Esophagus squamous epithelium (tissue), 4 donors: ENCODE data around the gene HUNK.

Source experiments
- POLR2A ChIP-seq, 4 donors: fragments of 450-650 bp; IDR thresholded peaks; one replicate each; pipeline ENCODE4 v1.6.1; 2017; ENCODE audit warnings: antibody characterized with exemption in 4 of 4, mild to moderate bottlenecking in 4 of 4, moderate library complexity in 3 of 4
- TF ChIP-seq, protein P1 (sequence below), 6 experiments: fragments of 450-650 bp in 4 of 6; fragments of 200-600 bp in 2 of 6; sonication (generic) in 2 of 6; IDR thresholded peaks; one replicate each; pipeline ENCODE4 v1.5.1; 2016 to 2019; ENCODE audit warnings: antibody characterized with exemption in 6 of 6, mild to moderate bottlenecking in 4 of 6, moderate library complexity in 4 of 6

- TF ChIP-seq POLR2A (IDR thresholded peaks at IDR 0.05): no peak
- TF ChIP-seq, protein P1, sequence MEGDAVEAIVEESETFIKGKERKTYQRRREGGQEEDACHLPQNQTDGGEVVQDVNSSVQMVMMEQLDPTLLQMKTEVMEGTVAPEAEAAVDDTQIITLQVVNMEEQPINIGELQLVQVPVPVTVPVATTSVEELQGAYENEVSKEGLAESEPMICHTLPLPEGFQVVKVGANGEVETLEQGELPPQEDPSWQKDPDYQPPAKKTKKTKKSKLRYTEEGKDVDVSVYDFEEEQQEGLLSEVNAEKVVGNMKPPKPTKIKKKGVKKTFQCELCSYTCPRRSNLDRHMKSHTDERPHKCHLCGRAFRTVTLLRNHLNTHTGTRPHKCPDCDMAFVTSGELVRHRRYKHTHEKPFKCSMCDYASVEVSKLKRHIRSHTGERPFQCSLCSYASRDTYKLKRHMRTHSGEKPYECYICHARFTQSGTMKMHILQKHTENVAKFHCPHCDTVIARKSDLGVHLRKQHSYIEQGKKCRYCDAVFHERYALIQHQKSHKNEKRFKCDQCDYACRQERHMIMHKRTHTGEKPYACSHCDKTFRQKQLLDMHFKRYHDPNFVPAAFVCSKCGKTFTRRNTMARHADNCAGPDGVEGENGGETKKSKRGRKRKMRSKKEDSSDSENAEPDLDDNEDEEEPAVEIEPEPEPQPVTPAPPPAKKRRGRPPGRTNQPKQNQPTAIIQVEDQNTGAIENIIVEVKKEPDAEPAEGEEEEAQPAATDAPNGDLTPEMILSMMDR (IDR thresholded peaks at IDR 0.05): no peak
Measured at GRCh38 chr21:31848326-31848985, 24.4 kb upstream of the HUNK start.
